Fibroblast of mammary gland (primary cell): ENCODE data around the gene FSTL5.

Source experiments
- DNase-seq: peaks from one replicate; pipeline ENCODE4 v3.0.0-alpha.2; 2010; ENCODE audit warnings: low read depth
- H3K4me3 ChIP-seq: 2 replicates; pipeline ENCODE4 v1.5.1; 2011; ENCODE audit warnings: low read depth, mild to moderate bottlenecking, low read length, moderate library complexity; ENCODE audit not compliant: control insufficient read depth
- CTCF ChIP-seq: conservative IDR thresholded peaks from 2 replicates; pipeline ENCODE4 v1.5.1; 2011; ENCODE audit warnings: low read depth, low read length, inconsistent platforms; ENCODE audit not compliant: control insufficient read depth, insufficient read depth

The FSTL5 gene

GRCh38 chr4:161907590-161907955 lies 256.2 kb downstream of the FSTL5 start:
- H3K4me3 ChIP-seq, result no peak overlapping the region
- TF ChIP-seq CTCF, result no peak
- DNase-seq, result no peak

GRCh38 chr4:161906836-161907589 lies 256.8 kb downstream of the FSTL5 start:
- H3K4me3 ChIP-seq, result no peak overlapping the region
- no peak for DNase-seq
- no peak for TF ChIP-seq CTCF

GRCh38 chr4:161900110-161900509 lies 263.7 kb downstream of the FSTL5 start:
- H3K4me3 ChIP-seq, result no peak overlapping the region
- TF ChIP-seq CTCF, result no peak
- no peak for DNase-seq

GRCh38 chr4:161894493-161895167 lies 269.2 kb downstream of the FSTL5 start:
- no peak overlapping the region for H3K4me3 ChIP-seq
- DNase-seq, result no peak
- no peak for TF ChIP-seq CTCF

GRCh38 chr4:161894014-161894413 lies 269.8 kb downstream of the FSTL5 start:
- H3K4me3 ChIP-seq, result no peak overlapping the region
- no peak for TF ChIP-seq CTCF
- DNase-seq, result no peak

- no peak for TF ChIP-seq CTCF
- H3K4me3 ChIP-seq, result no peak overlapping the region
- no peak for DNase-seq
These were observed 270.2 kb downstream of the FSTL5 start for GRCh38 chr4:161893566-161893965.
